ENCODE data around the gene FEM1A. TPM values are rescaled to one million over a fixed set of nuclear protein-coding genes. Genes with fewer than 3 reads are reported as not detected.

The FEM1A gene
- total and polyA plus RNA-seq, 9 of the 15 experiments (the other 6 are each of a cell fraction or from before 2014, with no cell fraction given), result 0.08 to 19.0 (median 6.8) TPM

GRCh38 chr19:4814625-4815425 is 23.3 kb downstream of the FEM1A start (continued):
- TF ChIP-seq MNT (conservative IDR thresholded peaks at IDR 0.05) (no peak), BCOR (IDR thresholded peaks at IDR 0.05) (peak; percentile 92; the same call in 1 of the 2 replicates), ZC3H11A (IDR thresholded peaks at IDR 0.05; ENCODE audit: low read depth, low read length) (no peak), HOXB6 (CRISPR knock-in tag; IDR thresholded peaks at IDR 0.05; ENCODE audit: borderline replicate concordance) (no peak), ZBTB2 (IDR thresholded peaks at IDR 0.05) (0 out of 2 replicates have a peak, but pooled peaks have one; percentile 37), PHF20 (IDR thresholded peaks at IDR 0.05; ENCODE audit: partially characterized antibody) (peak; percentile 53), NR4A1 (CRISPR knock-in tag; IDR thresholded peaks at IDR 0.05) (no peak), NR4A1 (tag; IDR thresholded peaks at IDR 0.05) (no peak), NFRKB (IDR thresholded peaks at IDR 0.05; ENCODE audit: low read depth) (peak; percentile 96), ZNF41 (CRISPR knock-in tag; conservative IDR thresholded peaks at IDR 0.05) (no peak), FOXO4 (CRISPR knock-in tag; IDR thresholded peaks at IDR 0.05) (no peak), SMAD1 (IDR thresholded peaks at IDR 0.05; ENCODE audit: low read depth, low read length, partially characterized antibody) (no peak), DPF2 (IDR thresholded peaks at IDR 0.05) (peak; percentile 12; the same call in 1 of the 2 replicates), KDM1A (IDR thresholded peaks at IDR 0.05) (peak; percentile 69 to 71; a peak in 3 of 4 replicates), ZNF318 (IDR thresholded peaks at IDR 0.05; ENCODE audit: borderline replicate concordance in 1 of 2, low read depth in 1 of 2) (peak in 1 of 2 experiments; percentile 87; a peak in 1 of 4 replicates)
